ENCODE data around the gene NUMA1. TPM values are rescaled to one million over a fixed set of nuclear protein-coding genes. Genes with fewer than 3 reads are reported as not detected.
A peak's percentile ranks its signal among the peaks of the same experiment; 100 is the strongest.

The NUMA1 gene
- polyA plus RNA-seq, 1 donor (not counting 4 experiments of a cell fraction or from before 2014, with no cell fraction given), result 38.8 TPM

DNA sequence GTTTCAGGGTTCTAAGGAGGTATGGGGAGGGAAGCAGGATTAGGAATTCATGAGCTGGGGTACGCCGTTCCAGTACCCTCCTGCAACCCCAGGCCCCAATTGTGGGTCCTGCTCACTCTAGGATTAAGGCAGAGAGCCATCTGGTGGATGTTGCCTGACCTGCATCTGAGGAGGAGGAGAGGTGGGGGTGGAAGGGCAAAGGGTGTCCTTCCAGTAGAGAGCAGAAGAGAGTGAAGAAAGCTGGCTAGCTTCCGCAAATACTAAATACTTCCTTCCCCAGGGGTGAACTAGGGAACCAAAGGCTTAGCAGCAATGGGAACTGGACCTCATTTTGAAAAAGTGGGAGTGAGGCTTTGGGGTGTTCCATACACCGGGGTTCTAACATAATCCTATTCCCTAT, 10.9 kb upstream of the NUMA1 start:
- Histone ChIP-seq H3K9me3 (ENCODE audit: control insufficient read depth, low read depth, low read length) (no peaks in the 10 kb centered on the region), H3K9ac (ENCODE audit: control insufficient read depth, extremely low read depth, insufficient read depth, low read length) (no peak overlapping the region), H3K4me1 (ENCODE audit: control insufficient read depth, extremely low read depth, insufficient read depth, low read length) (peaks cover 12% of the 10 kb centered on the region), H3K4me2 (ENCODE audit: control insufficient read depth, extremely low read depth, insufficient read depth, low read depth, low read length) (no peak overlapping the region), H3K36me3 (ENCODE audit: control insufficient read depth in 2 of 2, extremely low read depth in 1 of 2, insufficient read depth in 2 of 2, low read length in 2 of 2) (peaks cover 7 to 26% of the 10 kb centered on the region in 2 experiments), H3K4me3 (ENCODE audit: control insufficient read depth in 2 of 3, extremely low read depth in 1 of 3, insufficient read depth in 2 of 3, low read depth in 1 of 3, low read length in 3 of 3) (no peak overlapping the region), H3K27me3 (ENCODE audit: control insufficient read depth, extremely low read depth, insufficient read depth, low read length) (no peaks in the 10 kb centered on the region), H3K9me1 (ENCODE audit: control insufficient read depth, extremely low read depth, insufficient read depth, low read length) (no peaks in the 10 kb centered on the region), H4K20me1 (ENCODE audit: control insufficient read depth, extremely low read depth, insufficient read depth, low read length) (no peaks in the 10 kb centered on the region), H2AFZ (ENCODE audit: control insufficient read depth, low read length) (no peak overlapping the region), H3K79me2 (ENCODE audit: control insufficient read depth, insufficient read depth, low read length) (no peaks in the 10 kb centered on the region), H3K27ac (ENCODE audit: control insufficient read depth, insufficient read depth, low read length) (no peak overlapping the region)
- FAIRE-seq (peak; percentile 17), DNase-seq (ENCODE audit: low read depth, low spot score) (no peak)
- dilution Hi-C loops (cut with MboI; ENCODE audit: extremely low pct_ligation_motif_present, low sequenced_read_pairs), result no loop called here
- TF ChIP-seq, protein P1, sequence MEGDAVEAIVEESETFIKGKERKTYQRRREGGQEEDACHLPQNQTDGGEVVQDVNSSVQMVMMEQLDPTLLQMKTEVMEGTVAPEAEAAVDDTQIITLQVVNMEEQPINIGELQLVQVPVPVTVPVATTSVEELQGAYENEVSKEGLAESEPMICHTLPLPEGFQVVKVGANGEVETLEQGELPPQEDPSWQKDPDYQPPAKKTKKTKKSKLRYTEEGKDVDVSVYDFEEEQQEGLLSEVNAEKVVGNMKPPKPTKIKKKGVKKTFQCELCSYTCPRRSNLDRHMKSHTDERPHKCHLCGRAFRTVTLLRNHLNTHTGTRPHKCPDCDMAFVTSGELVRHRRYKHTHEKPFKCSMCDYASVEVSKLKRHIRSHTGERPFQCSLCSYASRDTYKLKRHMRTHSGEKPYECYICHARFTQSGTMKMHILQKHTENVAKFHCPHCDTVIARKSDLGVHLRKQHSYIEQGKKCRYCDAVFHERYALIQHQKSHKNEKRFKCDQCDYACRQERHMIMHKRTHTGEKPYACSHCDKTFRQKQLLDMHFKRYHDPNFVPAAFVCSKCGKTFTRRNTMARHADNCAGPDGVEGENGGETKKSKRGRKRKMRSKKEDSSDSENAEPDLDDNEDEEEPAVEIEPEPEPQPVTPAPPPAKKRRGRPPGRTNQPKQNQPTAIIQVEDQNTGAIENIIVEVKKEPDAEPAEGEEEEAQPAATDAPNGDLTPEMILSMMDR (optimal IDR thresholded peaks at IDR 0.05 in 1 of 3, IDR thresholded peaks at IDR 0.05 in 1 of 3, conservative IDR thresholded peaks at IDR 0.05 in 1 of 3; ENCODE audit: extremely low read depth in 1 of 3, insufficient read depth in 2 of 3, low read length in 3 of 3), result peak; percentile 81 to 95 (median 86)
- TF ChIP-seq EZH2 (IDR thresholded peaks at IDR 0.05; ENCODE audit: low read length), result no peak

- H3K27me3 ChIP-seq (ENCODE audit: control insufficient read depth, extremely low read depth, insufficient read depth, low read length), result no peaks in the 10 kb centered on the region
- H4K20me1 ChIP-seq (ENCODE audit: control insufficient read depth, extremely low read depth, insufficient read depth, low read length), result no peaks in the 10 kb centered on the region
- DNase-seq (ENCODE audit: low read depth, low spot score) (no peak), FAIRE-seq (no peak)
- no peak overlapping the region for H3K4me2 ChIP-seq (ENCODE audit: control insufficient read depth, extremely low read depth, insufficient read depth, low read depth, low read length)
- H3K9ac ChIP-seq (ENCODE audit: control insufficient read depth, extremely low read depth, insufficient read depth, low read length), result no peak overlapping the region
- no peaks in the 10 kb centered on the region for H3K9me1 ChIP-seq (ENCODE audit: control insufficient read depth, extremely low read depth, insufficient read depth, low read length)
- H2AFZ ChIP-seq (ENCODE audit: control insufficient read depth, low read length), result no peak overlapping the region
- H3K36me3 ChIP-seq (ENCODE audit: control insufficient read depth in 2 of 2, extremely low read depth in 1 of 2, insufficient read depth in 2 of 2, low read length in 2 of 2), result peaks cover 5 to 13% of the 10 kb centered on the region in 2 experiments
- dilution Hi-C loops (cut with MboI; ENCODE audit: extremely low pct_ligation_motif_present, low sequenced_read_pairs), result no loop called here
- H3K4me3 ChIP-seq (ENCODE audit: control insufficient read depth in 2 of 3, extremely low read depth in 1 of 3, insufficient read depth in 2 of 3, low read depth in 1 of 3, low read length in 3 of 3), result no peak overlapping the region
- H3K9me3 ChIP-seq (ENCODE audit: control insufficient read depth, low read depth, low read length), result no peaks in the 10 kb centered on the region
- H3K79me2 ChIP-seq (ENCODE audit: control insufficient read depth, insufficient read depth, low read length), result no peaks in the 10 kb centered on the region
- H3K27ac ChIP-seq (ENCODE audit: control insufficient read depth, insufficient read depth, low read length), result no peak overlapping the region
- TF ChIP-seq EZH2 (IDR thresholded peaks at IDR 0.05; ENCODE audit: low read length), result no peak
- TF ChIP-seq, protein P1 (optimal IDR thresholded peaks at IDR 0.05 in 1 of 3, IDR thresholded peaks at IDR 0.05 in 1 of 3, conservative IDR thresholded peaks at IDR 0.05 in 1 of 3; ENCODE audit: extremely low read depth in 1 of 3, insufficient read depth in 2 of 3, low read length in 3 of 3), result no peak
- H3K4me1 ChIP-seq (ENCODE audit: control insufficient read depth, extremely low read depth, insufficient read depth, low read length), result peaks cover 19% of the 10 kb centered on the region
Observed at GRCh38 chr11:72088076-72088808, 7.9 kb upstream of the NUMA1 start.

All from keratinocyte (primary cell).